AG10803 (cell line): ENCODE results near the gene SLC22A2.

Experiments used
- DNase-seq: peaks from one replicate; pipeline ENCODE4 v3.0.0; 2010; ENCODE audit warnings: low read depth
- H3K4me3 ChIP-seq: 2 replicates; pipeline ENCODE4 v1.5.1; 2011; ENCODE audit warnings: mild to moderate bottlenecking, low read length, control low read depth
- TF ChIP-seq, protein P1 (sequence below): conservative IDR thresholded peaks from 2 replicates; pipeline ENCODE4 v1.5.1; 2011; ENCODE audit warnings: mild to moderate bottlenecking, low read length, control low read depth, inconsistent platforms

Gene SLC22A2

DNA sequence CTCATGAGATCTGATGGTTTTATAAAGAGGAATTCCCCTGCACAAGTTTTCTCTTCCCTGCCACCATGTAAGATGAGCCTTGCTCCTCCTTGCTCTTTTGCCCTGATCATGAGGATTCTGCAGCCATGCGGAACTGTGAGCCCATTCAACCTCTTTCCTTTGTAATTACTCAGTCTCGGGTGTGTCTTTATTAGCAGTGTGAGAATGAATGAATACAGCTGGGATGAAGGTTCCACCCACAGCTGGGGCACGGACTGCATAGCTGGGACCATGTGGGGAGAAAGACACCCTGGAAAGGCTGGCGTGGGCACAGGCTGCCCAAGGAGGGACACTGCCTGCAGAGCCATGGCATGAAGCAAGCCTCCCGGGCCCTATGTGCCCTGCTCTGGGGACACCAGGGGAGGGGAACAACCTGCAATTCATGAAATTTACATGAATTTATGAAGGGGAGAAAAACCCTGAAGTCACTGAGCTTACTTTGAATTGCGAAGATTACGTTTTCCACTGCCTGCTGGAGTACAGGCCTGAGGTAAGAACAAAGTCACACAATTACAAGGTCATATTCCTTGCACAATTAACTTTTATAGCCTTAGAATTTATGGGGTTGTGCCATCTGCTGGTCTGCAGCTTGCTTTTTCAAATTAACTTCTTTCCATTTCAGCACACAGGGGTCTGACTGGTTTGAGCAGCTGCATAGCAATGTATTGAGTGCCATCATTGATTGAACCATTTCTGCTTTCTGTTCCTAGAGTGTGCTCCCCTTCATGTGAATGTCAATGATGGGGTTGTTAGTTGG is 90.8 kb downstream of the SLC22A2 start:
- DNase-seq, result no peak
- no peak overlapping the region for H3K4me3 ChIP-seq
- TF ChIP-seq, protein P1, sequence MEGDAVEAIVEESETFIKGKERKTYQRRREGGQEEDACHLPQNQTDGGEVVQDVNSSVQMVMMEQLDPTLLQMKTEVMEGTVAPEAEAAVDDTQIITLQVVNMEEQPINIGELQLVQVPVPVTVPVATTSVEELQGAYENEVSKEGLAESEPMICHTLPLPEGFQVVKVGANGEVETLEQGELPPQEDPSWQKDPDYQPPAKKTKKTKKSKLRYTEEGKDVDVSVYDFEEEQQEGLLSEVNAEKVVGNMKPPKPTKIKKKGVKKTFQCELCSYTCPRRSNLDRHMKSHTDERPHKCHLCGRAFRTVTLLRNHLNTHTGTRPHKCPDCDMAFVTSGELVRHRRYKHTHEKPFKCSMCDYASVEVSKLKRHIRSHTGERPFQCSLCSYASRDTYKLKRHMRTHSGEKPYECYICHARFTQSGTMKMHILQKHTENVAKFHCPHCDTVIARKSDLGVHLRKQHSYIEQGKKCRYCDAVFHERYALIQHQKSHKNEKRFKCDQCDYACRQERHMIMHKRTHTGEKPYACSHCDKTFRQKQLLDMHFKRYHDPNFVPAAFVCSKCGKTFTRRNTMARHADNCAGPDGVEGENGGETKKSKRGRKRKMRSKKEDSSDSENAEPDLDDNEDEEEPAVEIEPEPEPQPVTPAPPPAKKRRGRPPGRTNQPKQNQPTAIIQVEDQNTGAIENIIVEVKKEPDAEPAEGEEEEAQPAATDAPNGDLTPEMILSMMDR, result no peak
